HG03439 (cell line): ENCODE results near the gene FOXP1.

ENCODE experiments used
- ATAC-seq: cut with Tn5 transposase; IDR thresholded peaks from one replicate; pipeline ENCODE4 v1.9.1; 2021; ENCODE audit warnings: mild to moderate bottlenecking, moderate library complexity; ENCODE audit not compliant: unreplicated experiment

FOXP1 gene

GRCh38 chr3:70911719-70912118 lies 671.8 kb downstream of the FOXP1 start:
- no peak for ATAC-seq

- no peak for ATAC-seq
These were observed 678.0 kb downstream of the FOXP1 start for GRCh38 chr3:70905491-70905890.
